HG03045 (cell line): ENCODE results near the gene SLC22A2.
"Not testable (repeated sequence)": the region's sequence is repeated elsewhere in the genome, so short reads cannot be mapped to it uniquely, and the experiment has no call there.

ENCODE experiments used
- ATAC-seq: cut with Tn5 transposase; IDR thresholded peaks from one replicate; pipeline ENCODE4 v1.9.1; 2021; ENCODE audit warnings: mild to moderate bottlenecking, moderate library complexity; ENCODE audit not compliant: unreplicated experiment

The SLC22A2 gene

GRCh38 chr6:160252073-160252813, 6.4 kb downstream of the SLC22A2 start:
- ATAC-seq, result no peak

DNA sequence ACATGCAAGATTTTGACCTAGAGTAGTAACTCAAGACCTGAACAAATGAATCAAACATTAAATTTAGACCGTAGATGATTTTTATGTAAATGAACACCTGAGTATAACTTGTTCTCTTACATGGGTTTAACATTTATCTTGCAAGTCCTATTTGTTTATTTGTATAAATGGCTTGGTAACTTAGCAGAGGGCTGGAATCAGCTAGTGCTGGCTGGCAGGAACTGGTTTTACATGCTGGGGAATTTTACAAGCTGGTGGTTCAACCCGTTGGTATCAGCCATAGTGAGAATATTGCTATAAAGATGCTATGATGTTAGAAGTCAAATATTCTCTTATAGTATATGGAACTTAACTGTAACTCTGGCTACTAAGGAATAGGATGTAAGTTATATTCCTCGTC, 8.9 kb downstream of the SLC22A2 start:
- no peak for ATAC-seq

- no peak for ATAC-seq
Measured at GRCh38 chr6:160248538-160248937, 10.1 kb downstream of the SLC22A2 start.

- no peak for ATAC-seq
Measured at GRCh38 chr6:160247457-160247883, 11.2 kb downstream of the SLC22A2 start.

DNA sequence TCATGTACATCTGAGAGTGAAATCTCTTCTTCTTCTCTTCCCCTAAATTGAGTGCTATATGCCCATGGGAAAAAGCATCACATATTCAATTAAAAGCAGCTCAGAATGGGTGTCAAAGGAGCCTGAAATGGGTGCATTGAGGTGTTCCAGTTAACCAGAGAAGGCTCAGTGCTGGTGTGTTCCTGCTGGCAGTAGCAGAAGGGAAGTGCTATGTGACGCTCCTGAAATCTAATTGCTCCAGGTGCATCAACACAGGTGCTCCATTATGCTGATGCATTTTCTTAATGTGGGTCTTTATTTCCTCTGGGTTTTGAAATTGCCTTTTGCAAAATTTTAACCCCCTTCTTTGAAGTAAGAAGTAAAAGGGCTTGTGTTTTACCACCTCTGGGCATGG, 17.9 kb downstream of the SLC22A2 start:
- no peak for ATAC-seq

DNA sequence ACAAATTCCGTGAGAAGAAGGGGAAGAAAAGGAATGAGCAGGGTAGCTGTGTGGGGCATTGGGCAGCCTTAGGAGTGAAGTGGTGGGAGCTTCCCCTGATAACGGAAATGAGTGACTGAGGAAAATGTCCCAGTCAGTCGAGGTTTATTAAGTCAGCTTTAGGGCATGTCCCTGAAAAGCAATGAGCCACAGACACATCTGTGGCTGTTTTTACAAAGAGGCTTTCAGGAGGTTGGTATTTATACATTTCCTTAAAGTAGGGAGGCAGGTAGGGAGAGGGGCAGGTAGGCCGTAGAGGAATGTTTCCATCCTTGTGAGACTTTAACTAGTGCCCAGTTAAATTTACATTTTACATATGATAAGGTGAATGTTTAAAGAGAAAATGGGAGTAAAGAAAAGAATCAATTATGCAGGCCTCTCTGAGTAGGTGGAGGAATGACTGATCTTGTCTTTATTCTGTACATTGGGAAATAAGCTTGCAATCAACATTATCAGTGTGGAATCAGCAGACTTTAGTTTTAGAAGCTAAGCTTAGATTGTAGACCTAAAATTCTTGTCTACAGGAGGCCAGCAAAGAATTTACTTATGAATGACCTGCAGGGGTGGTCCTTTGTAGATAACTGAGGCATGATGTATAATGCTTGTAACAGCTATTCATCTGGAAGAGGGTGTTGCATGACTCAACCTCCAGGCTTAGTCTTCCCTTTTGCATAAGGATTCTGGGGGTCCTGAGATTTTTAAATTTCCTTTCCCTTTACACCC, 18.5 kb downstream of the SLC22A2 start:
- ATAC-seq, result no peak

GRCh38 chr6:160238761-160239751, 19.6 kb downstream of the SLC22A2 start:
- no peak for ATAC-seq

GRCh38 chr6:160238278-160238711, 20.3 kb downstream of the SLC22A2 start:
- ATAC-seq, result no peak

GRCh38 chr6:160237597-160238275, 20.9 kb downstream of the SLC22A2 start:
- ATAC-seq, result not testable (repeated sequence)

GRCh38 chr6:160236235-160236872, 22.3 kb downstream of the SLC22A2 start:
- not testable (repeated sequence) for ATAC-seq

- ATAC-seq, result not testable (repeated sequence)
Measured at GRCh38 chr6:160233950-160234640, 24.5 kb downstream of the SLC22A2 start.

DNA sequence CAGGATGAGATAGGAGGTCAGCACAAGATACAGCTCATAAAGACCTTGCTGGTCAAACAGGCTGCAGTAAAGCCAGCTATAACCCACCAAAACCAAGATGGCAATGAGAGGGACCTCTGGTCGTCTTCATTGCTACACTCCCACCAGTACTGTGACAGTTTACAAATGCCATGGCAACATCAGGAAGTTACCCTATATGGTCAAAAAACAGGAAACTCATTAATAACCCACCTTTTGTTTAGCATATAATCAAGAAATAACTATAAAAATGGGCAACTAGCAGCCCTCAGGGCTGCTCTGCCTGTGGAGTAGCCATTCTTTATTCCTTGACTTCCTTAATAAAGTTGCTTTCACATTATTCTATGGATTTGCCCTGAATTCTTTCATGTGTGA, 30.9 kb downstream of the SLC22A2 start:
- no peak for ATAC-seq

DNA sequence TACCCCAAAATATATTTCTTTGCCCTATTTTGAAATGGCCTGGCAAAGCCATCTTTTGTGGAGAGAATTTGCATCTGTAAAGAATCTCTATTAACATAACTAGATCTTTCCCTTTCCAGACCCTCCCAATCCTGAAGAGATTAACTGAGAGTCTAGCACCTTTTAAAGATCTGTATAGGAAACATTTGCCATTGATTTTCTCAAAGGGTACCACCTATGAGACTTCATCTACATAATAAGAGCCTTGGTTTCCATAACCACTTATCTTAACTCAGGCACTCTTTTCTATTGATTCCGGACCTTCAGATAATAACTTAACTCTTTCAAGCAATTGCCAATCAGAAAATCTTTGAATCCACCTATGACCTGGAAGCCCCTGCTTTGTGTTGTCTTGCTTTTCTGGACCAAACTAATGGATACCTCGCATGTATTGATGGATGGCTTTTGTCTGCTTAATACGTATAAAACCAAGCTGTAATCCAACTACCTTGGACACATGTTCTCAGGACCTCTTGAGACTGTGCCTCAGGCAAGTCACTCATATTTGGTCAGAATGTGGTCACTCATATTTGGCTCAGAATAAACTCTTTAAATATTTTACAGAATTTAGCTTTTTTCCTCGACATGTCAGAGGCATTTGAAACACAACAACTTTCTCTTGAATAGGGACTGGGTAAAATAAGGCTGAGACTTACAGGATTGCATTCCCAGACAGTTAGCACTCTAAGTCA, 31.4 kb downstream of the SLC22A2 start:
- ATAC-seq, result no peak

DNA sequence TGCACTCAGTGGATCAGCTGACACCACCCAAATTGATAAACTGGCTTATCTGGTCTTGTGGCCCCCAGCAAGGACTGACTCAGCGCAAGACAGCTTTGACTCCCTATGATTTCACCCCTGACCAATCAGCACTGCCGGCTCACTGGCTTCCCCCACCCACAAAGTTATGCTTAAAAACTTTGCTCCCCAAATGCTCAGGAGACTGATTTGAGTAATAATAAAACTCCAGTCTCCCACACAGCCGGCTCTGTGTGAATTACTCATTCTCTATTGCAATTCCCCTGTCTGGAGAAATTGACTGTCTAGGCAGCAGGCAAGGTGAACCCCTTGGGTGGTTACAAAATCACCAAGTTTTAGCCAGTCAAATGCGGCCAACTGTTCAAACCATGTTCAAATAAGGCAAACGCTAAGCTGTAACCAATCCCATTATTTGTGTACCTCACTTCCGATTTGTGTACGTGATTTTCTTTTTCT, 32.5 kb downstream of the SLC22A2 start:
- peak; percentile 77 for ATAC-seq

DNA sequence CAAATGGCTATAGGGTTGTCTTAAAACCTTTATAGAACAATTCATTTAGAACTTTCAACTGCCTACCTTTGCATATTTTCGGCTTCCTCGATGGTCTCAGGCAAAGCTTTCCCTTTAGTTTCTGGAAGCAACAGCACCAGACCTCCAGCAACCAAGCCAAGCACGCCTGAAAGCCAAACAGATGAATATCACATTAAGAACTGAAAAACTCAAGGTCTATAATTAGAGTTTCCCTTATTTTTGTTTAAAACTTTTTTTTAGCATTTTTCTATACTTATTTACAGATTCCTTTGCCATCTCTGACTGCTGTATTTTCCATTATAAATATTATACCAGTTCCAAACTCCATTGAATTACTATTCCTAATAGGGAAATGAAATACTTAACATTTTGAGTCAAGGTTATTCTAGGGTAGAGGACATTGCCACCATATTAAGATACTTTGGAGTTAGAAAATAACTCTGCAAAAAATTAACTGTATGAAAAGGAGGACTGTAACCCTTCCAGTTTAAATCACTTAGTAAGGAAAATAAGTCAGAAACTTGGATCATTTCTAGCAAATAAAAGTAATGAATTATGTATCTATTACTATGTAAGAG, 33.9 kb downstream of the SLC22A2 start:
- no peak for ATAC-seq

DNA sequence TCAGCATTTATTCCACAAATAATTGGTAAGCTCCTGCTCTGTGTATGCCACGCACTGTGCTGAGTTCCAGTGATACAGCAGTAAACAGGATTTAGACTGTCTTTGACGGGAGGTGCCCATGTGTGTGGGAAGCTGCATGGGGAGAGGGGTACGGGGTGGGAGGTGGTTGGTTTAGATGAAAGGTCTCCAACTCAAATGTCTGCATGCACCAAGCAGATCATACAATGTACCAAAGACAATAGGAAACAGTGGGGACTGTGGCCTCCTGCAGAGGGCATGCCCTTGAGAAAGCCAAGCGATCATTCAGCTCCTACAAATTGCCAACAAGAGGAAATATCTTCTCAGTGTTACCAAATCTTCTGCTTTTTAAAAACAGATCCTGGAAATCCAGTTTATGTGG, 36.1 kb downstream of the SLC22A2 start:
- ATAC-seq, result no peak

GRCh38 chr6:160221918-160222317, 36.7 kb downstream of the SLC22A2 start:
- ATAC-seq, result no peak

GRCh38 chr6:160221423-160221822, 37.2 kb downstream of the SLC22A2 start:
- no peak for ATAC-seq
